Natural killer cell (primary cell): ENCODE measurements around the gene CCNL2. TPM values are rescaled to one million over a fixed set of nuclear protein-coding genes. Genes with fewer than 3 reads are reported as not detected.

ENCODE experiments used
- ATAC-seq, 3 donors: fragments of 150-1000 bp in 2 of 3; fragments of 200-7000 bp in 1 of 3; cut with Tn5 transposase; 1 replicate in 1 of 3; 2 replicates in 2 of 3; pipeline ENCODE4 v1.10.0; 2021; ENCODE audit warnings: mild to moderate bottlenecking in 2 of 3, moderate library complexity in 2 of 3
- DNase-seq, 2 donors: peaks; one replicate each; pipeline versions ENCODE4 v3.0.0 to v3.0.0-alpha.2; 2013 to 2021; ENCODE audit warnings: mixed read lengths in 1 of 2
- H3K27ac ChIP-seq: one replicate; pipeline ENCODE4 v1.5.1; 2013; ENCODE audit warnings: mild to moderate bottlenecking, low read length
- H3K27me3 ChIP-seq: one replicate; pipeline ENCODE4 v1.6.1; 2013; ENCODE audit warnings: low read length; ENCODE audit not compliant: control insufficient read depth, insufficient read depth
- H3K36me3 ChIP-seq: one replicate; pipeline ENCODE4 v1.6.1; 2013; ENCODE audit warnings: low read length; ENCODE audit not compliant: control insufficient read depth, insufficient read depth
- H3K4me1 ChIP-seq: one replicate; pipeline ENCODE4 v1.6.1; 2013; ENCODE audit warnings: low read length; ENCODE audit not compliant: control insufficient read depth, insufficient read depth
- H3K4me3 ChIP-seq: one replicate; pipeline ENCODE4 v1.5.1; 2013; ENCODE audit warnings: low read length
- H3K9me3 ChIP-seq: one replicate; pipeline ENCODE4 v1.6.1; 2013; ENCODE audit warnings: low read length; ENCODE audit not compliant: control insufficient read depth, insufficient read depth
- H3K27ac Mint-ChIP-seq, 2 donors: one replicate each; pipeline ENCODE4 v1.8.0; 2022; ENCODE audit warnings: mild to moderate bottlenecking in 2 of 2, mixed read lengths in 2 of 2, moderate library complexity in 1 of 2
- H3K27me3 Mint-ChIP-seq, 2 donors: one replicate each; pipeline ENCODE4 v1.8.0; 2022; ENCODE audit warnings: low read depth in 2 of 2, mixed read lengths in 2 of 2
- H3K36me3 Mint-ChIP-seq: one replicate; pipeline ENCODE4 v1.8.0; 2022; ENCODE audit warnings: mixed read lengths
- H3K4me1 Mint-ChIP-seq, 2 donors: one replicate each; pipeline ENCODE4 v1.8.0; 2022; ENCODE audit warnings: mixed read lengths in 2 of 2
- H3K4me3 Mint-ChIP-seq: one replicate; pipeline ENCODE4 v1.8.0; 2022; ENCODE audit warnings: mild to moderate bottlenecking, moderate library complexity, mixed read lengths
- H3K9me3 Mint-ChIP-seq, 2 donors: one replicate each; pipeline ENCODE4 v1.8.0; 2022; ENCODE audit warnings: mixed read lengths in 2 of 2
- CTCF ChIP-seq: fragments of 200-600 bp; IDR thresholded peaks from one replicate; pipeline ENCODE4 v1.8.0; 2022; ENCODE audit warnings: antibody characterized with exemption
- WGBS: methylation state at CpG from one replicate; pipeline ENCODE4 v1.1.7; 2013; ENCODE audit warnings: missing lambda C conversion rate; ENCODE audit not compliant: insufficient coverage; 5-methylcytosine and 5-hydroxymethylcytosine counted together
- intact Hi-C: fragments of 100-400 bp; cut with micrococcal nuclease; formaldehyde crosslinking; loops from one replicate; pipeline ENCODE4 v1.14.2; 2022
- total RNA-seq, 4 donors: library from RNA; stranded (reverse); fragments of 120-200 nt in 1 of 4; gene quantifications; one replicate each; pipeline versions ENCODE4 v1.2.3 to v1.2.4, GENCODE V29; 2013 to 2022

The CCNL2 gene
- total RNA-seq, 3 donors from 2014 or later (not counting 1 experiment from before 2014, with no cell fraction given) = 253 to 281 (median 274) TPM

- no peak for TF ChIP-seq CTCF
- Histone ChIP-seq H3K27me3 (peaks cover 2% of the 10 kb centered on the region), H3K27ac (no peak overlapping the region), H3K4me1 (no peaks in the 10 kb centered on the region), H3K9me3 (no peaks in the 10 kb centered on the region), H3K36me3 (no peaks in the 10 kb centered on the region), H3K4me3 (no peak overlapping the region)
- no peak overlapping the region for H3K27ac Mint-ChIP-seq
- H3K36me3 Mint-ChIP-seq = no peaks in the 10 kb centered on the region
- peak overlapping the region; percentile 56 for H3K4me3 Mint-ChIP-seq
- H3K4me1 Mint-ChIP-seq = no peaks in the 10 kb centered on the region
- DNase-seq = no peak
- intact Hi-C loops = no loop called here
- ATAC-seq = no peak
- H3K9me3 Mint-ChIP-seq = no peaks in the 10 kb centered on the region
- peaks cover 7 to 15% of the 10 kb centered on the region in 2 donors for H3K27me3 Mint-ChIP-seq
- 85% methylated on average over 19 of the region's 19 CpGs for WGBS
Observed at GRCh38 chr1:1428174-1428573, 29.0 kb upstream of the CCNL2 start.

- no peaks in the 10 kb centered on the region for H3K4me1 Mint-ChIP-seq
- Histone ChIP-seq H3K4me3 (no peak overlapping the region), H3K9me3 (no peaks in the 10 kb centered on the region), H3K4me1 (no peaks in the 10 kb centered on the region), H3K27ac (no peak overlapping the region), H3K27me3 (peaks cover 2% of the 10 kb centered on the region), H3K36me3 (no peaks in the 10 kb centered on the region)
- intact Hi-C loops = no loop called here
- no peak for TF ChIP-seq CTCF
- H3K27me3 Mint-ChIP-seq = peaks cover 7 to 19% of the 10 kb centered on the region in 2 donors
- ATAC-seq (no peak), DNase-seq (no peak)
- H3K4me3 Mint-ChIP-seq = no peak overlapping the region
- H3K27ac Mint-ChIP-seq = no peak overlapping the region
- H3K9me3 Mint-ChIP-seq = no peaks in the 10 kb centered on the region
- 2% methylated on average over 17 of the region's 22 CpGs for WGBS
- H3K36me3 Mint-ChIP-seq = no peaks in the 10 kb centered on the region
Observed at GRCh38 chr1:1427820-1428148, 28.6 kb upstream of the CCNL2 start.

- Histone ChIP-seq H3K4me3 (no peak overlapping the region), H3K4me1 (no peaks in the 10 kb centered on the region), H3K27me3 (peaks cover 2% of the 10 kb centered on the region), H3K27ac (no peak overlapping the region), H3K9me3 (no peaks in the 10 kb centered on the region), H3K36me3 (no peaks in the 10 kb centered on the region)
- Mint-ChIP-seq H3K27ac (no peak overlapping the region), H3K4me1 (no peaks in the 10 kb centered on the region), H3K36me3 (no peaks in the 10 kb centered on the region), H3K4me3 (no peak overlapping the region), H3K9me3 (no peaks in the 10 kb centered on the region), H3K27me3 (peaks cover 7 to 21% of the 10 kb centered on the region in 2 donors)
- DNase-seq = peak in 1 of 2 donors; percentile 29
- WGBS = 6% methylated on average over 61 of the region's 66 CpGs
- intact Hi-C loops = no loop called here
- TF ChIP-seq CTCF = no peak
- peak in 2 of 3 donors; percentile 50 to 62 for ATAC-seq
Observed at GRCh38 chr1:1427106-1427819, 28.1 kb upstream of the CCNL2 start.
